ENCODE results near the gene RAPGEF5.

The RAPGEF5 gene

DNA sequence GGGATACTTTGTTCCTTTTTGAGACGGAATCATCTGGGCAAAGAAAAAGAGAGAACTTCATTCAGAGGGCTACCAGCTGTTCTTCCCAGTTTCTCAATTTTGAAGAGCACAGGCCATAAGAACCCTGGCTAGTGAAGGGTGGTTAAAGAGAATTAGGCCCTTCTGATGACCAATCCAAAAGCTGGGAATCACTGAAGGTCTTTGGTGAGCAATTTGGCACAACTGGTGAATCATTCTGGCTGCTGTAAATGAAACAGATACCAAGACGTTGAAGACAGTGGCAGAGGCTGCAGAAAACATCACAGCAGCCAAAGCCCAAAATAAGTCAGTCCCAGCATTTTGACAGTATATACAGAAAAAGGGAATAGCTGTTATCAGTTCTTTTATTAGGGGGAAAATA, 5.1 kb downstream of the RAPGEF5 start:
- TF ChIP-seq, protein P1, sequence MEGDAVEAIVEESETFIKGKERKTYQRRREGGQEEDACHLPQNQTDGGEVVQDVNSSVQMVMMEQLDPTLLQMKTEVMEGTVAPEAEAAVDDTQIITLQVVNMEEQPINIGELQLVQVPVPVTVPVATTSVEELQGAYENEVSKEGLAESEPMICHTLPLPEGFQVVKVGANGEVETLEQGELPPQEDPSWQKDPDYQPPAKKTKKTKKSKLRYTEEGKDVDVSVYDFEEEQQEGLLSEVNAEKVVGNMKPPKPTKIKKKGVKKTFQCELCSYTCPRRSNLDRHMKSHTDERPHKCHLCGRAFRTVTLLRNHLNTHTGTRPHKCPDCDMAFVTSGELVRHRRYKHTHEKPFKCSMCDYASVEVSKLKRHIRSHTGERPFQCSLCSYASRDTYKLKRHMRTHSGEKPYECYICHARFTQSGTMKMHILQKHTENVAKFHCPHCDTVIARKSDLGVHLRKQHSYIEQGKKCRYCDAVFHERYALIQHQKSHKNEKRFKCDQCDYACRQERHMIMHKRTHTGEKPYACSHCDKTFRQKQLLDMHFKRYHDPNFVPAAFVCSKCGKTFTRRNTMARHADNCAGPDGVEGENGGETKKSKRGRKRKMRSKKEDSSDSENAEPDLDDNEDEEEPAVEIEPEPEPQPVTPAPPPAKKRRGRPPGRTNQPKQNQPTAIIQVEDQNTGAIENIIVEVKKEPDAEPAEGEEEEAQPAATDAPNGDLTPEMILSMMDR (IDR thresholded peaks at IDR 0.05; ENCODE audit: low read depth, low read length, missing control alignments), result no peak
- DNase-seq (ENCODE audit: low read depth), result no peak
- H3K4me3 ChIP-seq (ENCODE audit: low read depth, low read length), result peak overlapping the region; percentile 46; the same call in 1 of the 2 replicates

GRCh38 chr7:22351329-22351692, 5.6 kb downstream of the RAPGEF5 start:
- DNase-seq (ENCODE audit: low read depth), result peak; percentile 55
- H3K4me3 ChIP-seq (ENCODE audit: low read depth, low read length), result peak overlapping the region; percentile 46; the same call in 1 of the 2 replicates
- TF ChIP-seq, protein P1 (IDR thresholded peaks at IDR 0.05; ENCODE audit: low read depth, low read length, missing control alignments), result no peak

GRCh38 chr7:22350466-22351328, 6.3 kb downstream of the RAPGEF5 start:
- no peak for DNase-seq (ENCODE audit: low read depth)
- TF ChIP-seq, protein P1 (IDR thresholded peaks at IDR 0.05; ENCODE audit: low read depth, low read length, missing control alignments), result no peak
- H3K4me3 ChIP-seq (ENCODE audit: low read depth, low read length), result peak overlapping the region; percentile 46; the same call in 1 of the 2 replicates

DNA sequence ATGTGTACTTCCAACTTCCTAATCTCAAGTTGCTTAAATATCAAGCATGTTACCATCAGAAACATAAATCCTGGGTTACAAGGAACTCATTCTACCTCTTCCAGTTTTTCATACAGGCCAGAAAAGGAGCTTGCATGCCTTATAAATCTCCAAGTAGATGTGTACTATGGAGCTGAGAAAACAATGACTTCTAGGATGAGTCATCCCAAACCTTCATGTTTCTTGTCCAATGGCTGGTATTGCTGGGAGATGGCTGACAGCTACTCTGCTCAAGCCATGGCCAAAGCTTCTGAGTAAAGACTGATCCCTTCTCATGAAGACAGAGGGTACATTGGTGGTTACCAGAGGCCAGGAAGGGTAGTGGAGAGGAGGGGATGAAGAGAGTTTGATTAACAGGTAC, 8.6 kb downstream of the RAPGEF5 start:
- no peak for DNase-seq (ENCODE audit: low read depth)
- no peak overlapping the region for H3K4me3 ChIP-seq (ENCODE audit: low read depth, low read length)
- TF ChIP-seq, protein P1 (IDR thresholded peaks at IDR 0.05; ENCODE audit: low read depth, low read length, missing control alignments), result no peak

DNA sequence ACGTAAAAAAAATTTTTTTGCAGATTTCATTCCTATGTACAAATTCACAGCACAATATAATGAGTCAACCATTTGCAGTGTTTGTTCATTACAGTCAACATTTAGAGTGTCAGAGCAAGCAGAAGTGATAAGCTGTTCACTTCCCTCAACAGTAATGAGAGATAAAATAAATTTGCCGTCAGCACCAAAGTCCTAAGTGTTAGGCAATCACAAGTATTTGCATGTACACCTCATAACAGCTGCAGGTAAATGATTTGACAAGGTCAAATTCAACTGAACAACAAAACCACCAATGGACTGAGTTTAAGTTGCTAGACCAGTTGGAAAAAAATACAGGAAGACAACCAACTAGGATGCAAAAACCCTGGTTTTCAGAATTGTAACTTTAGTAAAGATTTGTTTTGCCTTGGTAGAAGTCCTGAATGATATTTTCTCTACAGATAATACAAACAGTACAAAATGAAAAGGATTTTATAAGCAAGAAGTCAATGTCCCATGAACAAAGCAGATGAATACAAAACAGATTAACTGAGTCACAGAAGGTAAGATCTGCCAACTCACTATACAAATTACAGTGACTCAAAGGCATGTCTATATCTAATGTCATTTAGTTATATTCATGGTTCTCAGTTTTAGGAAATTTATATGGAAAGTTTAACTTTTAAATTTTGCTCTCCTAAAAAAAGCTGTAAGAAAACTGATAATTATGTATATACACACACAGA, 10.4 kb downstream of the RAPGEF5 start:
- TF ChIP-seq, protein P1 (IDR thresholded peaks at IDR 0.05; ENCODE audit: low read depth, low read length, missing control alignments), result no peak
- DNase-seq (ENCODE audit: low read depth), result no peak

GRCh38 chr7:22344655-22345054, 12.3 kb downstream of the RAPGEF5 start:
- H3K4me3 ChIP-seq (ENCODE audit: low read depth, low read length), result no peak overlapping the region
- TF ChIP-seq, protein P1 (IDR thresholded peaks at IDR 0.05; ENCODE audit: low read depth, low read length, missing control alignments), result no peak
- DNase-seq (ENCODE audit: low read depth), result no peak

More for the DNA sequence above, 10.4 kb downstream of the RAPGEF5 start:
- no peak overlapping the region for H3K4me3 ChIP-seq (ENCODE audit: low read depth, low read length)
